CD14-positive monocyte (primary cell): ENCODE measurements around the gene PLEK2. TPM values are rescaled to one million over a fixed set of nuclear protein-coding genes. Genes with fewer than 3 reads are reported as not detected.
A peak's percentile ranks its signal among the peaks of the same experiment; 100 is the strongest.

Experiments used
- DNase-seq, 3 donors: peaks; one replicate each; pipeline ENCODE4 v3.0.0-alpha.2; 2011 to 2022
- H2AFZ ChIP-seq: 2 replicates; pipeline ENCODE4 v1.6.0; 2012; ENCODE audit warnings: mild to moderate bottlenecking, low read depth, low read length, inconsistent platforms; ENCODE audit not compliant: insufficient read depth, poor library complexity, severe bottlenecking
- H3K27ac ChIP-seq, 2 donors: 1 replicate in 1 of 2; 2 replicates in 1 of 2; pipeline ENCODE4 v1.5.1; 2012 to 2013; ENCODE audit warnings: low read length in 2 of 2, control low read depth in 1 of 2, inconsistent platforms in 1 of 2, low read depth in 1 of 2, mild to moderate bottlenecking in 1 of 2
- H3K27me3 ChIP-seq, 2 donors: one replicate each; pipeline versions ENCODE4 v1.6.0 to v1.6.1; 2011 to 2013; ENCODE audit warnings: low read length in 2 of 2; ENCODE audit not compliant: control insufficient read depth in 2 of 2, insufficient read depth in 2 of 2
- H3K36me3 ChIP-seq, 2 donors: replicated peaks in 1 of 2; 1 replicate in 1 of 2; 2 replicates in 1 of 2; pipeline versions ENCODE4 v1.5.1 to v1.6.1; 2012 to 2013; ENCODE audit warnings: low read length in 2 of 2, control low read depth in 1 of 2, inconsistent platforms in 1 of 2, mild to moderate bottlenecking in 1 of 2; ENCODE audit not compliant: insufficient read depth in 2 of 2, control insufficient read depth in 1 of 2
- H3K4me1 ChIP-seq, 2 donors: 1 replicate in 1 of 2; 2 replicates in 1 of 2; pipeline versions ENCODE4 v1.5.1 to v1.6.1; 2012 to 2013; ENCODE audit warnings: low read length in 2 of 2, control low read depth in 1 of 2, inconsistent platforms in 1 of 2, mild to moderate bottlenecking in 1 of 2, moderate library complexity in 1 of 2; ENCODE audit not compliant: insufficient read depth in 2 of 2, control insufficient read depth in 1 of 2
- H3K4me2 ChIP-seq: replicated peaks from 2 replicates; pipeline ENCODE3; 2012; ENCODE audit warnings: low read length, moderate library complexity, mild to moderate bottlenecking; ENCODE audit not compliant: poor library complexity, severe bottlenecking; ENCODE audit errors: extremely low read depth
- H3K4me3 ChIP-seq, 3 experiments: fragments of 200-600 bp in 1 of 3; sonication (generic) in 1 of 3; replicated peaks in 1 of 3; 1 replicate in 2 of 3; 2 replicates in 1 of 3; pipeline ENCODE4 v1.5.1; 2011 to 2013; ENCODE audit warnings: low read length in 3 of 3, mild to moderate bottlenecking in 3 of 3, control low read depth in 2 of 3, low read depth in 2 of 3, inconsistent platforms in 1 of 3, moderate library complexity in 1 of 3
- H3K79me2 ChIP-seq: 2 replicates; pipeline ENCODE4 v1.6.0; 2012; ENCODE audit warnings: mild to moderate bottlenecking, control low read depth, inconsistent platforms, low read length, moderate library complexity; ENCODE audit not compliant: insufficient read depth
- H3K9ac ChIP-seq: 2 replicates; pipeline ENCODE4 v1.6.0; 2017; ENCODE audit warnings: low read length, mild to moderate bottlenecking; ENCODE audit not compliant: insufficient read depth, poor library complexity, severe bottlenecking
- H3K9me3 ChIP-seq, 2 donors: replicated peaks in 1 of 2; 1 replicate in 1 of 2; 2 replicates in 1 of 2; pipeline versions ENCODE4 v1.5.1 to v1.6.1; 2012 to 2013; ENCODE audit warnings: low read length in 2 of 2, control low read depth in 1 of 2; ENCODE audit not compliant: control insufficient read depth in 1 of 2, insufficient read depth in 1 of 2
- H4K20me1 ChIP-seq: 2 replicates; pipeline ENCODE4 v1.6.0; 2012; ENCODE audit warnings: mild to moderate bottlenecking, low read length, control low read depth, moderate library complexity; ENCODE audit not compliant: insufficient read depth
- H3K27ac Mint-ChIP-seq, 7 donors: one replicate each; pipeline ENCODE4 v1.8.0; 2020; ENCODE audit warnings: mild to moderate bottlenecking in 7 of 7, mixed read lengths in 7 of 7, moderate library complexity in 6 of 7, inconsistent platforms in 2 of 7
- H3K27me3 Mint-ChIP-seq, 3 donors: one replicate each; pipeline ENCODE4 v1.8.0; 2021 to 2022; ENCODE audit warnings: low read depth in 3 of 3, mild to moderate bottlenecking in 3 of 3, mixed read lengths in 3 of 3, moderate library complexity in 3 of 3, inconsistent platforms in 1 of 3
- H3K36me3 Mint-ChIP-seq, 2 donors: one replicate each; pipeline ENCODE4 v1.8.0; 2020; ENCODE audit warnings: mixed read lengths in 2 of 2, inconsistent platforms in 1 of 2, mild to moderate bottlenecking in 1 of 2
- H3K4me1 Mint-ChIP-seq: one replicate; pipeline ENCODE4 v1.8.0; 2020; ENCODE audit warnings: mild to moderate bottlenecking, mixed read lengths
- H3K4me3 Mint-ChIP-seq, 2 donors: one replicate each; pipeline ENCODE4 v1.8.0; 2020; ENCODE audit warnings: mild to moderate bottlenecking in 2 of 2, mixed read lengths in 2 of 2, moderate library complexity in 1 of 2
- H3K9me3 Mint-ChIP-seq, 7 donors: one replicate each; pipeline ENCODE4 v1.8.0; 2020 to 2022; ENCODE audit warnings: mixed read lengths in 7 of 7, mild to moderate bottlenecking in 6 of 7, moderate library complexity in 6 of 7, inconsistent platforms in 2 of 7
- CTCF ChIP-seq: fragments of 200-600 bp; IDR thresholded peaks from one replicate; pipeline ENCODE4 v1.8.0; 2022; ENCODE audit warnings: antibody characterized with exemption, mild to moderate bottlenecking
- WGBS: methylation state at CpG from one replicate; pipeline ENCODE4 v1.1.5; 2013; ENCODE audit warnings: missing lambda C conversion rate; ENCODE audit not compliant: insufficient coverage; 5-methylcytosine and 5-hydroxymethylcytosine counted together
- intact Hi-C, 2 donors: fragments of 100-400 bp; cut with micrococcal nuclease; formaldehyde crosslinking; loops; one replicate each; pipeline versions ENCODE4 v1.15.0 to v1.15.1; 2023
- polyA plus RNA-seq, 3 donors: library from polyadenylated mRNA; depleted of rRNA in 1 of 3; unstranded in 2 of 3; stranded (reverse) in 1 of 3; fragments of 300-500 nt in 2 of 3; fragments of >200 nt in 1 of 3; fragmentation: Illumina TruSeq in 2 of 3; gene quantifications; 1 replicate in 2 of 3; 2 replicates in 1 of 3; pipeline ENCODE4 v1.2.3, GENCODE V29; 2012 to 2021

Gene PLEK2
- polyA plus RNA-seq, 3 donors: 0.20 TPM; not detected in 2

GRCh38 chr14:67389811-67390534 is 22.0 kb downstream of the PLEK2 start:
- no peak for TF ChIP-seq CTCF
- Mint-ChIP-seq H3K27ac (no peak overlapping the region), H3K9me3 (no peaks in the 10 kb centered on the region), H3K27me3 (peaks cover 0 to 4% (median 3%) of the 10 kb centered on the region in 3 donors), H3K4me3 (no peak overlapping the region), H3K36me3 (peaks cover 19% of the 10 kb centered on the region in 2 donors), H3K4me1 (peaks cover 2% of the 10 kb centered on the region)
- Histone ChIP-seq H3K4me1 (no peaks in the 10 kb centered on the region), H4K20me1 (no peaks in the 10 kb centered on the region), H3K79me2 (no peaks in the 10 kb centered on the region), H3K27me3 (no peaks in the 10 kb centered on the region), H3K27ac (no peak overlapping the region), H3K4me2 (no peak overlapping the region), H2AFZ (no peak overlapping the region), H3K36me3 (peaks cover 12 to 24% of the 10 kb centered on the region in 2 donors), H3K9me3 (no peaks in the 10 kb centered on the region), H3K4me3 (no peak overlapping the region), H3K9ac (no peak overlapping the region)
- 100% methylated on average over 1 of the region's 1 CpG for WGBS
- DNase-seq: no peak
- intact Hi-C loops: no loop called here

GRCh38 chr14:67389275-67389674 is 22.7 kb downstream of the PLEK2 start:
- Mint-ChIP-seq H3K27me3 (peaks cover 0 to 4% (median 2%) of the 10 kb centered on the region in 3 donors), H3K27ac (peak overlapping the region in 2 of 7 donors; percentile 4 to 79), H3K4me3 (no peak overlapping the region), H3K4me1 (peaks cover 2% of the 10 kb centered on the region), H3K36me3 (peaks cover 24 to 26% of the 10 kb centered on the region in 2 donors), H3K9me3 (no peaks in the 10 kb centered on the region)
- Histone ChIP-seq H3K4me3 (no peak overlapping the region), H3K36me3 (peaks cover 19 to 31% of the 10 kb centered on the region in 2 donors), H2AFZ (no peak overlapping the region), H3K27ac (no peak overlapping the region), H3K79me2 (no peaks in the 10 kb centered on the region), H4K20me1 (no peaks in the 10 kb centered on the region), H3K4me2 (no peak overlapping the region), H3K9ac (no peak overlapping the region), H3K27me3 (no peaks in the 10 kb centered on the region), H3K9me3 (no peaks in the 10 kb centered on the region), H3K4me1 (no peaks in the 10 kb centered on the region)
- DNase-seq: no peak
- 75% methylated on average over 1 of the region's 3 CpGs for WGBS
- intact Hi-C loops: no loop called here
- TF ChIP-seq CTCF: no peak
